Jurkat, Clone E6-1 (cell line): ENCODE results near the gene TRIM68. TPM values are rescaled to one million over a fixed set of nuclear protein-coding genes. Genes with fewer than 3 reads are reported as not detected.

Source experiments
- DNase-seq: peaks from one replicate; pipeline ENCODE4 v3.0.0-alpha.2; 2011; ENCODE audit warnings: low read depth, low spot score
- H3K4me3 ChIP-seq: 2 replicates; pipeline ENCODE4 v1.5.1; 2011; ENCODE audit warnings: mild to moderate bottlenecking, low read length, control low read depth, moderate library complexity
- polyA plus RNA-seq: library from polyadenylated mRNA; unstranded; fragments of >200 nt; gene quantifications from one replicate; pipeline ENCODE4 v1.2.1, GENCODE V29; 2012; ENCODE audit warnings: missing spikeins; ENCODE audit not compliant: insufficient read length, insufficient read depth

TRIM68 gene
- polyA plus RNA-seq: 6.8 TPM

GRCh38 chr11:4607781-4608666, at the start of gene TRIM68:
Gene TRIM68 (minus strand): TSS chr11:4608231. CDS start chr11:4605504, 2,727 bp downstream.
- peak within 1 kb of the TSS; percentile 69 for H3K4me3 ChIP-seq
- peak; percentile 82 for DNase-seq

- no peak for DNase-seq
- H3K4me3 ChIP-seq: no peak overlapping the region
Observed at GRCh38 chr11:4654635-4655369, 46.8 kb upstream of the TRIM68 start.

GRCh38 chr11:4647766-4648165, 39.7 kb upstream of the TRIM68 start:
- DNase-seq: no peak
- H3K4me3 ChIP-seq: no peak overlapping the region

GRCh38 chr11:4645974-4646373, 37.9 kb upstream of the TRIM68 start:
- H3K4me3 ChIP-seq: no peak overlapping the region
- no peak for DNase-seq

GRCh38 chr11:4644233-4644632, 36.2 kb upstream of the TRIM68 start:
- H3K4me3 ChIP-seq: no peak overlapping the region
- no peak for DNase-seq

- DNase-seq: no peak
- H3K4me3 ChIP-seq: no peak within 1 kb of the TSS
Observed at GRCh38 chr11:4643682-4644081, 35.7 kb upstream of the TRIM68 start, which contains the start of gene OR51E1. Gene OR51E1 (plus strand): TSS chr11:4643982. CDS start chr11:4652527, 8,545 bp downstream.

GRCh38 chr11:4643076-4643475, 35.0 kb upstream of the TRIM68 start:
- DNase-seq: no peak
- H3K4me3 ChIP-seq: no peak overlapping the region

GRCh38 chr11:4642043-4642442, 34.0 kb upstream of the TRIM68 start:
- no peak overlapping the region for H3K4me3 ChIP-seq
- no peak for DNase-seq

GRCh38 chr11:4641501-4641900, 33.5 kb upstream of the TRIM68 start:
- DNase-seq: no peak
- H3K4me3 ChIP-seq: no peak overlapping the region

- DNase-seq: no peak
- H3K4me3 ChIP-seq: no peak overlapping the region
Observed at GRCh38 chr11:4639931-4640330, 31.9 kb upstream of the TRIM68 start.

GRCh38 chr11:4637662-4638047, 29.6 kb upstream of the TRIM68 start:
- no peak overlapping the region for H3K4me3 ChIP-seq
- DNase-seq: no peak

GRCh38 chr11:4636962-4637661, 29.1 kb upstream of the TRIM68 start, which contains the start of gene OR51D1:
Gene OR51D1 (plus strand): TSS chr11:4637477. CDS start chr11:4639791, 2,314 bp downstream.
- H3K4me3 ChIP-seq: no peak within 1 kb of the TSS
- DNase-seq: peak; percentile 46

- no peak overlapping the region for H3K4me3 ChIP-seq
- DNase-seq: no peak
Observed at GRCh38 chr11:4636136-4636535, 28.1 kb upstream of the TRIM68 start.

- peak; percentile 41 for DNase-seq
- no peak overlapping the region for H3K4me3 ChIP-seq
Observed at GRCh38 chr11:4626207-4627099, 18.4 kb upstream of the TRIM68 start.

- DNase-seq: no peak
- no peak overlapping the region for H3K4me3 ChIP-seq
Observed at GRCh38 chr11:4619514-4619913, 11.5 kb upstream of the TRIM68 start.

GRCh38 chr11:4615856-4616444, 7.9 kb upstream of the TRIM68 start:
- no peak for DNase-seq
- no peak overlapping the region for H3K4me3 ChIP-seq

GRCh38 chr11:4611986-4612385, 4.0 kb upstream of the TRIM68 start:
- DNase-seq: no peak
- no peak overlapping the region for H3K4me3 ChIP-seq

- H3K4me3 ChIP-seq: no peak overlapping the region
- DNase-seq: no peak
Observed at GRCh38 chr11:4610258-4610935, 2.4 kb upstream of the TRIM68 start.
